IMR-90 (cell line): ENCODE results near the gene STX5. TPM values are rescaled to one million over a fixed set of nuclear protein-coding genes. Genes with fewer than 3 reads are reported as not detected.

Experiments used
- ATAC-seq: fragments of 200-7000 bp; cut with Tn5 transposase; 2 replicates; pipeline ENCODE4 v1.9.1; 2020; ENCODE audit warnings: low read depth, mild to moderate bottlenecking, moderate library complexity
- BruUV-seq: library from RNA; stranded (reverse); fragments of 400-500 nt; replicated peaks from 2 replicates; lab custom pipeline; 2021; lab: Mats Ljungman, UMichigan
- CTCF ChIA-PET: fragments of 300-600 bp; formaldehyde crosslinking; extraction: SDS; loops from one replicate; lab custom pipeline; 2021; ENCODE audit warnings: antibody characterized with exemption; lab: Yijun Ruan, JAX
- POLR2A ChIA-PET: fragments of 300-600 bp; sonication (Branson Sonifier 250); formaldehyde crosslinking; loops from one replicate; lab custom pipeline; 2022; ENCODE audit warnings: antibody characterized with exemption; ENCODE audit not compliant: unreplicated experiment; lab: Charles Lee
- DNase-seq: peaks from one replicate; pipeline ENCODE4 v3.0.0; 2013
- H2AFZ ChIP-seq: replicated peaks from 2 replicates; pipeline ENCODE3; 2013; ENCODE audit warnings: low read length, mild to moderate bottlenecking; ENCODE audit not compliant: poor library complexity
- H2AK5ac ChIP-seq: 2 replicates; pipeline ENCODE4 v1.6.1; 2013; ENCODE audit warnings: low read depth, low read length, inconsistent platforms
- H2AK9ac ChIP-seq: replicated peaks from 2 replicates; pipeline ENCODE3; 2013; ENCODE audit warnings: mild to moderate bottlenecking, low read depth, low read length, moderate library complexity; ENCODE audit not compliant: poor library complexity
- H2BK120ac ChIP-seq: 2 replicates; pipeline ENCODE4 v1.6.1; 2013; ENCODE audit warnings: low read depth, low read length, inconsistent platforms
- H2BK15ac ChIP-seq: 3 replicates; pipeline ENCODE4 v1.6.1; 2013; ENCODE audit warnings: low read depth, low read length, inconsistent platforms
- H2BK20ac ChIP-seq: 2 replicates; pipeline ENCODE4 v1.6.1; 2013; ENCODE audit warnings: low read depth, mild to moderate bottlenecking, inconsistent platforms, low read length, moderate library complexity
- H2BK5ac ChIP-seq: 2 replicates; pipeline ENCODE4 v1.6.1; 2013; ENCODE audit warnings: mild to moderate bottlenecking, low read depth, low read length, inconsistent platforms; ENCODE audit not compliant: poor library complexity, severe bottlenecking
- H3K14ac ChIP-seq: replicated peaks from 2 replicates; pipeline ENCODE4 v1.6.1; 2013; ENCODE audit warnings: low read depth, low read length, inconsistent platforms
- H3K18ac ChIP-seq: 2 replicates; pipeline ENCODE4 v1.6.1; 2013; ENCODE audit warnings: low read depth, low read length, control low read depth
- H3K23ac ChIP-seq: 2 replicates; pipeline ENCODE4 v1.6.1; 2013; ENCODE audit warnings: low read depth, low read length, inconsistent platforms
- H3K27ac ChIP-seq: 2 replicates; pipeline ENCODE4 v1.5.1; 2013; ENCODE audit warnings: mild to moderate bottlenecking, control low read depth, low read length; ENCODE audit not compliant: insufficient read depth
- H3K27me3 ChIP-seq: 2 replicates; pipeline ENCODE4 v1.6.1; 2013; ENCODE audit warnings: low read length; ENCODE audit not compliant: control insufficient read depth, insufficient read depth
- H3K36me3 ChIP-seq: 2 replicates; pipeline ENCODE4 v1.6.1; 2013; ENCODE audit warnings: low read length, mixed read lengths; ENCODE audit not compliant: control insufficient read depth, insufficient read depth
- H3K4ac ChIP-seq: 2 replicates; pipeline ENCODE4 v1.6.1; 2013; ENCODE audit warnings: low read depth, low read length, inconsistent platforms
- H3K4me1 ChIP-seq: 2 replicates; pipeline ENCODE4 v1.6.1; 2013; ENCODE audit warnings: low read length, mixed read lengths; ENCODE audit not compliant: control insufficient read depth, insufficient read depth
- H3K4me2 ChIP-seq: 2 replicates; pipeline ENCODE4 v1.6.1; 2013; ENCODE audit warnings: low read depth, mild to moderate bottlenecking, control low read depth, low read length, moderate library complexity
- H3K4me3 ChIP-seq: 2 replicates; pipeline ENCODE4 v1.5.1; 2013; ENCODE audit warnings: low read depth, mild to moderate bottlenecking, control low read depth, low read length, moderate library complexity; ENCODE audit not compliant: insufficient read depth
- H3K56ac ChIP-seq: 2 replicates; pipeline ENCODE4 v1.6.1; 2013; ENCODE audit warnings: low read length, inconsistent platforms; ENCODE audit not compliant: insufficient read depth; ENCODE audit errors: extremely low read depth
- H3K79me1 ChIP-seq, 2 experiments: 2 replicates each; pipeline ENCODE4 v1.6.1; 2013; ENCODE audit warnings: low read length in 2 of 2, inconsistent platforms in 1 of 2, low read depth in 1 of 2
- H3K9ac ChIP-seq: 2 replicates; pipeline ENCODE4 v1.6.1; 2013; ENCODE audit warnings: low read depth, low read length, control low read depth
- H3K9me1 ChIP-seq: 2 replicates; pipeline ENCODE4 v1.6.1; 2013; ENCODE audit warnings: low read length, inconsistent platforms; ENCODE audit not compliant: insufficient read depth
- H3K9me3 ChIP-seq: 2 replicates; pipeline ENCODE4 v1.6.1; 2013; ENCODE audit warnings: low read length; ENCODE audit not compliant: control insufficient read depth, insufficient read depth
- H4K20me1 ChIP-seq: 2 replicates; pipeline ENCODE4 v1.6.1; 2013; ENCODE audit warnings: low read length, inconsistent platforms; ENCODE audit not compliant: insufficient read depth
- H4K5ac ChIP-seq: 2 replicates; pipeline ENCODE4 v1.6.1; 2013; ENCODE audit warnings: mild to moderate bottlenecking, low read depth, low read length, control low read depth
- H4K8ac ChIP-seq, 2 experiments: 2 replicates each; pipeline ENCODE4 v1.6.1; 2013; ENCODE audit warnings: low read depth in 2 of 2, low read length in 2 of 2, control low read depth in 1 of 2, inconsistent platforms in 1 of 2
- H4K91ac ChIP-seq: 2 replicates; pipeline ENCODE4 v1.6.1; 2013; ENCODE audit warnings: low read depth, low read length, inconsistent platforms; ENCODE audit not compliant: insufficient read depth
- BHLHE40 ChIP-seq: fragments of 150-350 bp; IDR thresholded peaks from 2 replicates; pipeline ENCODE4 v1.6.1; 2016; ENCODE audit warnings: mild to moderate bottlenecking, low read depth, low read length
- CHD1 ChIP-seq: IDR thresholded peaks from 2 replicates; pipeline ENCODE4 v1.6.1; 2012; ENCODE audit warnings: low read depth, low read length, improper control_type of control experiment
- FOS ChIP-seq: fragments of 150-350 bp; IDR thresholded peaks from 2 replicates; pipeline ENCODE4 v1.6.1; 2016; ENCODE audit warnings: low read depth, low read length
- MAFK ChIP-seq: IDR thresholded peaks from 2 replicates; pipeline ENCODE4 v1.6.1; 2012; ENCODE audit warnings: low read depth, low read length, improper control_type of control experiment
- MAZ ChIP-seq: IDR thresholded peaks from 2 replicates; pipeline ENCODE4 v1.6.1; 2012; ENCODE audit warnings: low read depth, mild to moderate bottlenecking, low read length, improper control_type of control experiment, moderate library complexity, borderline replicate concordance
- MXI1 ChIP-seq: IDR thresholded peaks from 2 replicates; pipeline ENCODE4 v1.6.1; 2012; ENCODE audit warnings: low read depth, mild to moderate bottlenecking, low read length, moderate library complexity, borderline replicate concordance
- NFE2L2 ChIP-seq: fragments of 150-350 bp; IDR thresholded peaks from 2 replicates; pipeline ENCODE4 v1.6.1; 2016; ENCODE audit warnings: low read depth, mild to moderate bottlenecking, low read length
- RAD21 ChIP-seq: IDR thresholded peaks from 2 replicates; pipeline ENCODE4 v1.6.1; 2012; ENCODE audit warnings: low read length, improper control_type of control experiment
- RCOR1 ChIP-seq: IDR thresholded peaks from 2 replicates; pipeline ENCODE4 v1.6.1; 2012; ENCODE audit warnings: mild to moderate bottlenecking, low read length, improper control_type of control experiment; ENCODE audit not compliant: insufficient replicate concordance
- RFX5 ChIP-seq: IDR thresholded peaks from 2 replicates; pipeline ENCODE4 v1.8.0; 2012; ENCODE audit warnings: low read depth, mild to moderate bottlenecking, low read length, moderate library complexity
- SMC3 ChIP-seq: fragments of 150-350 bp; IDR thresholded peaks from 2 replicates; pipeline ENCODE4 v1.6.1; 2016; ENCODE audit warnings: low read depth, mild to moderate bottlenecking, antibody characterized with exemption, low read length, moderate library complexity
- WGBS, 2 experiments: methylation state at CpG; one replicate each; pipeline versions ENCODE4 v1.1.5 to v1.1.7; 2013; ENCODE audit warnings: missing lambda C conversion rate in 2 of 2; ENCODE audit not compliant: insufficient read length in 1 of 2; ENCODE audit errors: extremely low coverage in 2 of 2; 5-methylcytosine and 5-hydroxymethylcytosine counted together
- dilution Hi-C: fragments of 300-500 bp; cut with HindIII; formaldehyde crosslinking; loops from one replicate; pipeline ENCODE4 v1.14.3; 2018; ENCODE audit warnings: low sequenced_read_pairs; ENCODE audit not compliant: unreplicated experiment
- in situ Hi-C: fragments of 300-500 bp; cut with MboI; formaldehyde crosslinking; loops from 3 replicates; pipeline ENCODE4 v1.14.3; 2019; ENCODE audit warnings: low sequenced_read_pairs, inconsistent platforms, mixed read lengths
- intact Hi-C: fragments of 100-400 bp; cut with micrococcal nuclease; formaldehyde crosslinking; loops from 2 replicates; pipeline ENCODE4 v1.10.0; 2022
- polyA plus RNA-seq, 3 experiments: library from polyadenylated mRNA; depleted of rRNA; stranded (reverse); fragments of >200 nt; gene quantifications; 2 replicates each; pipeline ENCODE4 v1.2.3, GENCODE V29; 2012; ENCODE audit warnings: low replicate concordance in 1 of 3
- total RNA-seq: library from RNA; depleted of rRNA; stranded (reverse); fragments of >200 nt; gene quantifications from 2 replicates; pipeline ENCODE4 v1.2.3, GENCODE V29; 2012
- TF ChIP-seq, protein P1 (sequence below): fragments of 150-350 bp; IDR thresholded peaks from 2 replicates; pipeline ENCODE4 v1.6.1; 2016; ENCODE audit warnings: low read depth, mild to moderate bottlenecking, low read length, moderate library complexity, borderline replicate concordance

The STX5 gene
- total and polyA plus RNA-seq, 2 of the 4 experiments (the other 2 are of a cell fraction) = 43.1 to 49.5 TPM

DNA sequence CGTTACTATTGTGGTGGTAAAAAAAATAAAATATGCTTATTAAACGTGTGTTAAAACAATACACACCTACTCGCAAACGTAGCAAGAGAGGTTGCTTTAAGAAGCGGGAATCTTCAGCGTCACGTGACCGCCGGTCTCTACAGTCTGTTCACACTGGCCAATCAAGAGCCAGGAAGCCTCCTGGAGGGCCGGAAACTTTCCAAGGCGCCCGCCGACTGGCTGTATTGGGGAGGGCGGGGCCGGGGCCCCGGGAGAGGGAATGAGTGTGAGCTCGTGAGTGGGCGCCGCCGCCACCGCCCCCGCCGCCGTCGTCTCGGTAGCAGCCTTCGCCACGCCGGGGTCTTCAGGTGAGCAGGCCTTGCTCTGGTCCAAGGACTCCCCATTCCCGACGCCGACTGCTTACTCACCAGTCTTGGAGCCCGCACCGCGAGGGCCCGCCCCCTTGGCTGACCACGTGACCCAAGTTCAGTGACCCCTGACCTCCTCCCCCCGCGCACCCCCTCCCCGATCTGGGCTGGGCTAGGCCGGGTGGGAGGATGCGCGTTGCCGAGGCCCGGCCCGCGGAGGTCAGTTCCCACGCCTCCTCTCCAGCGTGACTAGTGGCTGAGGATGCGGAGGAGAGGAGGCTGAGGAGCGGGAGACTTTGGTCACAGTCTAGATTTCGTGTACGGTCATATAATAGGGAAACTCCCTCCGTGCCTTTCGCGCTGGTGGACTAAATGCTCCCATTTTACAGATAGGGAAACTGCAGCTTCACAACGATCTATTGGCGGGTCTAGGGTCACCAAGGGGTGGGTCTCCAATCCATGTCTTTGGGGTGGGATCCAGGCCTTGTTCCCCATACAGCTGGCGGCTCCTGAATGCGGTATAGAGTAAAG is 60.5 kb downstream of the STX5 start, which contains the start of gene TAF6L (continued):
- TF ChIP-seq RCOR1 (no peak), NFE2L2 (peak; percentile 5; the same call in 1 of the 2 replicates), MAZ (peak; percentile 96)

DNA sequence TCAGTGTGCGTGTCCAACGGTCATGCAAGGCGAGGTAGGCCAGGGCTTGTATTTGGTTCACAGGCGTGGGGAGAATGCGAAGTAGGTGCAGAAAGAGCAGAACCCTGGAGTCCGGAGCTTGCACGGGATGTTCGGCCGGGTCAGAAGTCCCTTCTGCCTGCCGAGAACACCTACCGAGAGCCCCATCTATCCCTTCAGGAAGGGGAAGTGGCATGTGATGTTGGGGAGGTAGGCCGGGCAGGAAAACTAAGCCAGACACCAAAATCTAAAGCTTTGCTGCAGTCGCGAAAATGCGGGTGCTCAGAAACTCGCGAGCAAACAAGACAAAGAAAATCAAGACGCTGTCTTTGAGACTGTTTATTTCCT is 61.1 kb downstream of the STX5 start:
- Histone ChIP-seq H3K14ac (peak overlapping the region; percentile 80), H3K9ac (peak overlapping the region; percentile 71), H4K5ac (peak overlapping the region; percentile 97), H3K27me3 (no peaks in the 10 kb centered on the region), H2AK9ac (peak overlapping the region; percentile 77), H2BK15ac (no peak overlapping the region; the same call in 2 of the 3 replicates), H3K36me3 (peaks cover 11% of the 10 kb centered on the region), H3K56ac (peak overlapping the region; percentile 91), H2BK120ac (peak overlapping the region; percentile 22), H4K91ac (peak overlapping the region; percentile 77), H3K4me3 (peak overlapping the region; percentile 30), H2AFZ (peak overlapping the region; percentile 94), H2BK5ac (peak overlapping the region; percentile 65), H3K9me3 (no peaks in the 10 kb centered on the region), H3K18ac (peak overlapping the region; percentile 17; the same call in 1 of the 2 replicates), H3K4me2 (peak overlapping the region; percentile 72), H4K20me1 (no peaks in the 10 kb centered on the region), H3K79me1 (peaks cover 8 to 31% of the 10 kb centered on the region in 2 experiments), H3K9me1 (0 out of 2 replicates have a peak, but pooled peaks cover 3% of the 10 kb centered on the region), H3K4ac (peak overlapping the region; percentile 88), H3K4me1 (peaks cover 3% of the 10 kb centered on the region), H2BK20ac (no peak overlapping the region), H4K8ac (peak overlapping the region; percentile 93 to 97), H3K23ac (peak overlapping the region; percentile 46), H2AK5ac (peak overlapping the region; percentile 85), H3K27ac (peak overlapping the region; percentile 72)
- intact Hi-C loops (no loop called here), in situ Hi-C loops (no loop called here), dilution Hi-C loops (no loop called here)
- POLR2A ChIA-PET = interaction anchor here (1.0 kb wide), 1 partner anchor 17 kb away, joined by 3 read pairs; the partner anchor contains the start of gene ZBTB3
- CTCF ChIA-PET = interaction anchor here (0.9 to 3.8 kb wide), 2 partner anchors 9 to 16 kb away, joined by 5 to 26 read pairs; partner anchors contain the start of gene TMEM179B
- TF ChIP-seq SMC3 = no peak
- no peak for TF ChIP-seq MXI1
- TF ChIP-seq, protein P1, sequence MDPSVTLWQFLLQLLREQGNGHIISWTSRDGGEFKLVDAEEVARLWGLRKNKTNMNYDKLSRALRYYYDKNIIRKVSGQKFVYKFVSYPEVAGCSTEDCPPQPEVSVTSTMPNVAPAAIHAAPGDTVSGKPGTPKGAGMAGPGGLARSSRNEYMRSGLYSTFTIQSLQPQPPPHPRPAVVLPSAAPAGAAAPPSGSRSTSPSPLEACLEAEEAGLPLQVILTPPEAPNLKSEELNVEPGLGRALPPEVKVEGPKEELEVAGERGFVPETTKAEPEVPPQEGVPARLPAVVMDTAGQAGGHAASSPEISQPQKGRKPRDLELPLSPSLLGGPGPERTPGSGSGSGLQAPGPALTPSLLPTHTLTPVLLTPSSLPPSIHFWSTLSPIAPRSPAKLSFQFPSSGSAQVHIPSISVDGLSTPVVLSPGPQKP = no peak
- TF ChIP-seq FOS = no peak
- TF ChIP-seq CHD1 = no peak
- TF ChIP-seq NFE2L2 = no peak
- TF ChIP-seq RFX5 = no peak
- no peak for TF ChIP-seq BHLHE40
- no peak for TF ChIP-seq MAZ
- no peak for TF ChIP-seq RAD21
- no peak for TF ChIP-seq MAFK
- WGBS, 2 experiments = no CpG with 5 or more reads among the region's 18 CpGs
- BruUV-seq = no TSS peak
- peak; percentile 7 for ATAC-seq
- no peak for DNase-seq
